Retina (tissue), 1 donor: Measurements from ENCODE around the gene SPOP.
A peak's percentile ranks its signal among the peaks of the same experiment; 100 is the strongest.
"Not testable (repeated sequence)": the region's sequence is repeated elsewhere in the genome, so short reads cannot be mapped to it uniquely, and the experiment has no call there.

ENCODE experiments used
- DNase-seq: peaks from one replicate; pipeline ENCODE4 v3.0.0-alpha.2; 2016

SPOP gene

GRCh38 chr17:49694847-49695697 lies 17.2 kb upstream of the SPOP start:
- peak; percentile 75 for DNase-seq

- no peak for DNase-seq
Observed at GRCh38 chr17:49692751-49693150, 14.9 kb upstream of the SPOP start.

DNA sequence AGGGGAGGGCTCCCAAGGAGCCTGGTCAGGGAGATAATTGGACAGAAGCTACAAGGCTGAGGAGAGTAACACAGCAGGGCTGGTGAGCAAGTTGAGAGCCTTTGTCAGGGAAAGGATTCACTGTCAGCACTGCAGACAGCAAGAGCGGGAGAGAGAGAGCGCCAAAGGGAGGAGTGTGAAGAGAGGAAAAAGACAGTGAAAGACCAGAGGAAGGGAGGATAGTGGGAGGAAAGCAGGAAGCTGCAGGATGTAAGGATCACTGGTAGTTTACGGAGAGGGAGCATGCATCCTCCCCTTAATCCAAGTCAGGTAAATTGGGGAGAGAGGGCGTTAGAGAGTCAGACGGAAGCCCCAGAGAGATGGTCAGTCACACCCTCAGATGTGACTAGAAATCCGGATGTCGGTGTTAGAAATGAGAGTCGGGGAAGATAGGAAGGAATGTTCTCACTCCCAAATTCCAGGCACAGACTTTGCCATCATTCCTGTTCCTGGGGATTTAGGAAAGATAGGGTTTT lies 13.8 kb upstream of the SPOP start:
- no peak for DNase-seq

DNA sequence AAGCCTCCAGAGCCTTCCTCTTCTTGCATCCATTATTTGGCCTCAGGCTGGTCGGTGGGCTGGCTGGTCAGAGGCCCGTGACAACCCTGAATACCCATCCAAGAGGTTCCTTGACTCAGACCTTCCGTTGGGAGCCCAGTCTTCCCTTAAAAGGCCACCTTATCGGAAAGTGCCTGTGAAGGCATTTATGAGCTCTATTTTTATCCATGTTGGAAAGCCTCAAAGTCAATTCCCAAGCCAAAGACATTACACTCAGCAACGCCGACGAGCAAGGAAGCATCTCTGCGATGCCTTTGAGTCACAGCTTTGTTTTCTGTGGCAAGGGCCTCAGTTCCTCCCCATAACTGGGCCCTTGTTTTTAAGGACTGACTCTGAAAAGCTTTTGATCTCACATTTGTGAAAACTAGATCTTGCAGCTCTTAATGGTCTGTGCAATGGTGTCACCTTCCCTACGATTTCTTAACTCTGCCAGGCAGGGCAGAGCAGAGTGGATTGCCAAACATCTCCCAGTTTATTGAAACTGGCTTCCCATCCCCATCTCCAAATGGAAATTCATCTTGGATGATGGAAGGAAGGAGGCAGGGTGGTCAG lies 13.3 kb upstream of the SPOP start:
- DNase-seq = no peak

GRCh38 chr17:49690256-49690655 lies 12.4 kb upstream of the SPOP start:
- DNase-seq = no peak

GRCh38 chr17:49688848-49689247 lies 11.0 kb upstream of the SPOP start:
- DNase-seq = no peak

DNA sequence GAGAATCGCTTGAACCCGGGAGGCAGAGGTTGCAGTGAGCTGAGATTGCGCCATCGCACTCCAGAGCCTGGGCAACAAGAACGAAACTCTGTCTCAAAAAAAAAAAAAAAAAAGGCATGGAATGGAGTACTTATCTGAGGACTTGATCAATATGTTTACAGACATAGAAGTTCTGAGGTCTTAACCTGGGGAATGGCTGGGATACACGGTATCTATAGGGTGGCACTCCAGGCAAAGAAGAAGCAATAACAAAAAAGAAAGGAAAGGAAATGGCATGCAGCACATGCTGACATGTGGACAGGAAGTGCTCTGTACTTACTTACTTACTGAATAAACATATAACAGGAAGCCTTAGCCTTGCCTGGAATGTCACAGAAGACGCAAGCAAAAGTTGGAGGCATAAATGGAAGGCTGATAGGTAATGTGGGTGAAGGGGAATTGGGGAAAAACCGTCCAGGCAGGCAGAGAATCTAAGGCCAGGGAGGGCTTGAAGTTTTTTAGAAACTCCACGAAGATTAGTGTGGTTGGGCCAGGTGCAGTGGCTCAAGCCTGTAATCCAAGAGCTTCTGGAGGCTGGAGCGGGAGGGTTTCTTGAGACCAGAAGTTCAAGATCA lies 10.1 kb upstream of the SPOP start:
- no peak for DNase-seq

DNA sequence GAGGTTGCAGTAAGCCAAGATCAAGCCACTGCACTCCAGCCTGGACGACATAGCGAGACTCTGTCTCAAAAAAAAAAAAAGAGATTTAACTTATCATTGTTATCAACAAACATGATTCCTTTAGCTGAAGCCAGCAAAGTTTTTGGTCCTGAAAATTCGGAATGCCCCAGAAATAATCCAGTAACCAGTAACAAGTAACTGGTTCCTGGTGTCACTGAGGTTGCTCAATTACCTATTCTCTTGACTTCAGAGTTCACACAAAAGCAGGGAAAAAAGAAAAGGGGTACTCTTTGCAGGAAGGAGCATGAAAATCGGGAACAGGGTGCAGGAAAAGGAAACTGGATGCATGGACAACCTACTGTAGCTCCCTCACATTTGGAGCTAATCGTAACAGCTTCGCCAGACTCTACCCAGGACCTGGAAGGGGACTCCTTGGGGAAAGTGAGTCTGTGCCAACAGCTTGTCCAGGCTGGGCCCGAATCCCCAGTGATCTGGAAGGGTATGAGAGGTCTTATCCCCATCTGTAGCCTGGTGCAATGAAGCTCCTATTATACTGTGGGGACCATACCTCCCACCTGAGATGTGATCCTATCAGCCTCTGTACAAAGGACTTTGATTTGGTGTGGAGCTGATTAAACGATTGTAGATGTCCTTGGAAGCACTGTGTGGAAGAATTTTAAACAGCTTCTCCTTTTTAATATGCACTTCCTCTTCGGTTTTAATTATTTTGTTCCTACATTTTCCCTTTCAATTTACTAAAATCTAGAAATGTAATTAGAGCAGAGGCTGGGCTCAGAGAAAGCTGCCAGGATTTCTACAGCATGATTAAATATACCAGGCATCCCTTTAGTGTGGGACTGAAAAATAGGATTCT lies 3.4 kb upstream of the SPOP start:
- no peak for DNase-seq

DNA sequence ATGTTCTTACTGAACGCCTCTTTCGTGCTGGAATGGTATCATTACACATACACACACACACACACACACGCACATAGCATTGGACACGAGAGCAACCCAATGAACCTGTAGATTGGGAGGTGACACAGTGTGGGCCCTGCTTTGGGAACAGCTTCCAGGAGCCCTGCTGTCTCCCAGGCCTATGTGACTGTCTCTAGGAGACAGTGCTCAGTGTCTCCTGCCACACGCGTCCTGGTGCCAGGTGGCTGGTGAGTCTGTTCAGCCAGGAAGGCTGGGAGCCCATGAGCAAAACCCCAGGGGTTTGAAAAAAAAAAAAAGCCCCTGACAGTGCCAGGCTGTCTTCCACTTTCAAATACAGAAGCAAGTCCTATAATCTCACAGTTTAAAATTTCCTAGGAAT lies 2.4 kb upstream of the SPOP start:
- DNase-seq = no peak

DNA sequence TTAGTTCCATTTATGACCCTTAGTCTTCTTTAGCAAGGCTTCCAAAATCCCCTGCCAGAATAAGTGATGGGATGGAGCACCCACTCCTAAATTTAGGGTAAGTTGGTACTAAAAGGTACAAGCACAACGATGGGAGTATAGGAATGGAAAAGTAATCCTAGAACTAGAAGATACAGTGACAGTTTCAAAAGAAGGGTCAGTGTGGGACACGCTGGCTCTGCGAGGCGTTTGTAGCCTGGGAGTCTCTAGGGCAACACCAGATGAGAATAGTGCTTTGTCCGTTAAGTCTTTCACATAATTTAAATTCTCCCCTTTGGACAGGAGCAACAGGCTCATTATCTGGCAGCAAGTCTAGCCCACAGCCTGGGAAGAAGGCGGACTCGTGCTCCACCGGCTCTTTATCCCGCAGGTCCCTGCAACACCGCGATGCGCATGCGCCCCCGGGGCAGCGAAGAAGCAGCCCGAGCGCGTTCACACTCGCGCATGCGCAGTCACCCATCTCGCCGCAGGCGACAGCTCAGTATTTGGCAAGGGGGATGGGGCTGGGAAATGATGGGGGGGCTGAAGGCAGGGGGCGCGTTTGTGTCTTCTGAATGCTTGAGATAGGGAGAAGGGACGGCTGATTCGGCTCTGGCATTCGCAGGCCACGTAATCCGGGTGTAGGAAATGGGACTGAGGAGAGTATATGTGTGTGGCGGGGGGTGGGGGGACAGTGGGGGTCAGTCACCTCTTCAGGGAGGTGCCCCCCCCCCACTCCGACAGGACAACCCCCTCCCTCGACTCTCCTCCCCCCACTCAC lies 564 bp downstream of the SPOP start:
- DNase-seq = peak; percentile 89

DNA sequence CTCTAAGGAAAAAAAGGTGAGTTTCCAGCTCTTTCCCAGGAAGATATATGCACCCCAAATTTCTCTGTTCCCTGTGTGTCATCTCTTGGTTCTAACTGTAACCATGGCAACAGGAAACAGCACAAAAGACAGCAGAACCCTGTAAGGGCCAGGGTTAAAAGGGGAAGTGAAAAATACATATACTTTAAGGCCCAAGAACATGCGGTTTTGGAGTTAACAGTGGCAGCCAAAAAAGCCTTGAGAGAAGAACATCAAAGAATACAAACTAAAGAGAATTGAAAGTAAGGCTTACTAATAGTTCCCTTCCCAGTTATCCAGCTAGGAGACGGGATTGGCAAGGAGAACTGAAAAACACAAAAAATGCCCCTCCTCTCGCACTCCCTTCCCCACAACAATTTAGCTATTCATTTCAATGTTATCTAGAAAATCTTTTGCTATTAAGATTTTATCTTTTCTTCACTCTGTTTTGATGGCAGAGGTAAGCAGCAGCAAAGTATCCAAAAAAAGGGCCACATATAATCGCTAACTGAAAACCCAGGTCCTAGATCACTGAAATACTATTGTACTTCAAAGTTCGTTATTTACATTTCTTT lies 1.5 kb downstream of the SPOP start:
- DNase-seq = no peak

DNA sequence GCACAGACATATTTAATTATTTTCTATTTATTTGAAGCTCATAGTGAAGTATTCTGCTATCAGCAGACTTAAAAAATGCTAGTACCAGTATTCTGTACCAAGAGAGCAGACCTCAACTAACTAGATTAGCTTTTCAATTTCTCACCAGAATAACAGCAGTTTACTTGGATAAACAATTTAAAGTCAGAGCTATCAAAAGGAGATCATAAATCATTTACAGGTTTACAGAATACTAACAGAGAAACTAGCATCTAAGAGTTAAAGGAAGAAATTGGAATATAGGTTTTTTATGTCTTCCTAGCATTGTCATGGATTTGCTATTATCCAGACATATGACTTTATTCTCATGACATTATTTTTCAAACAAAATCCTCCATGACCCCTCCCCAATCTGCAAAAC lies 3.4 kb downstream of the SPOP start:
- no peak for DNase-seq

DNA sequence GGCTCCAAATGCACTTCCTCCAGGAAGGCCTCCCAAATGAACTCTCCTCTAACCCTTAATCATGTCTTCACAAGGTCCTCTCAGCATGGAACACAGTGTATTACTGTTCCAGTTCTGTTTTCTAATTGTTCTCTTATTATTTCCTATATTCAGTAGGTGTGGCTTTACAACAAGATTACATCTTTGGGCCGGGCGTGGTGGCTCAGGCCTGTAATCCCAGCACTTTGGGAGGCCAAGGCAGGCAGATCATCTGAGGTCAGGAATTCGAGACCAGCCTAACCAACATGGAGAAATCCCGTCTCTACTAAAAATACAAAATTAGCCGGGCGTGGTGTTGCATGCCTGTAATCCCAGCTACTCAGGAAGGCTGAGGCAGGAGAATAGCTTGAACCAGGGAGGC lies 4.2 kb downstream of the SPOP start:
- not testable (repeated sequence) for DNase-seq

GRCh38 chr17:49670641-49671040 lies 7.3 kb downstream of the SPOP start:
- no peak for DNase-seq

- DNase-seq = no peak
Observed at GRCh38 chr17:49670002-49670401, 7.9 kb downstream of the SPOP start.

- no peak for DNase-seq
Observed at GRCh38 chr17:49667854-49668253, 10.0 kb downstream of the SPOP start.

GRCh38 chr17:49664706-49665211 lies 13.1 kb downstream of the SPOP start:
- no peak for DNase-seq

DNA sequence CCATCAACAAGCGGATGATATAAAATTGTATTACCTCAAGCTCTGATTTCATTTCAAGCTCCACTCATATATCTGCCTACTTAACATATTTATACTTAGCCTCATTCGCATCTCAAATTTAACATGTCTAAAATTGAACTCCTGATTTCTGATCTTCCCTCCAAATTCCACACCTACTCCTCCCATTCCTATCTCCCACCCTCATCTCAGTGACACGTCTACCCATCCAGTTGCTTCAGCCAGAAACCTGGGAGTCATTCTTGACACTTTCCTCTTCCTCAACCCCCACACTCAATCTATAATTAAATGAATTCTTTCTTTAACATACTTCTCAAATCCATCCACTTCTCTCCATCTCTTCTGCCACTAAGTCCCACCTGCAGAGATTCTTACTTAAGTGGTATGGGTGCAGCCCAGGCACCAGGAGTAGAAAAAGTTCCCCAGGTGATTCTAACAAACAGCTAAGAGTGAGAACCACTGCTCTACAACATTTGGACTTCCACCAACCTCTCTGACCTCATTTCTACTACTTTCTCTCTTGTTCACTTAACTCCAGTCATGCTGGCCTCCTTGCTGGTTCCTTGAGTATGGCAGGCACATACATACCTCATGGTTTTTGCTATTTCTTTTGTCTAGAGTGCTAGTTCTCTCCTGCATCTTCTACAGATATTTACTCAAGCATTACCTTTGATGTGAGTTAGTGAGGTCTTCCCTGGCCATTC lies 18.1 kb downstream of the SPOP start:
- DNase-seq = no peak

DNA sequence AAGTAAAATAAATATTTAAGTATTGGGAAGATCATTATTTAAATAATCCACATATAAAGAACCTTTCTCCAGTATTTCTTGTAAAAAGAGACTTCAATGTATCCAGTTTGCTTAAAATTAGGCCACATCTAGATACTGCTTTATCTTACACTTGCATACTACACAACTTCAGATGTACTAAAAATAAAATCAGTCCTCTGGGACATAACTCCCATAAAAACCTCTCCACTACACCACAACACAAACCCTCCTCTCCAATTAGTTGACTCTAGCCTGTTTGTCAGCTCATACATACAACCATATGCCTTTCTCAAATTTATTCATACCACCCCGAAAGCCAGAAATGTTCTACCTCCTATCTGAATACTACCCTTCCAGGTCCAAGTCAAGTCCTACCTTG lies 21.6 kb downstream of the SPOP start:
- no peak for DNase-seq

DNA sequence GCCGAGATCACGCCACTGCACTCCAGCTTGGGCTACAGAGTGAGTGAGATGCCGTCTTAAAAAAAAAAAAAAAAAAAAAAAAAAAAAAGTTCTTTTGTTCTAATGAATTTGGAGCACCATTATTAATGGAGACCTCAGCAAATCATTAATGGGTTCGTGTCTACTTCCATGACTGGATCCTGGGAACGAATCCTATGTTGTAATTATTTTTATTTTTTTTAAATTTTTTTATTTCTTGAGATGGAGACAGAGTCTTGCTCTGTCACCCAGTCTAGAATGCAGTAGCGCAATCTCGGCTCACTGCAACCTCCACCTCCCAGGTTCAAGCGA lies 30.7 kb downstream of the SPOP start:
- DNase-seq = no peak
